ENCODE data around the gene MMP28.

The MMP28 gene

GRCh38 chr17:35817196-35817595, 21.8 kb upstream of the MMP28 start:
- TF ChIP-seq EZH2phosphoT487 (conservative IDR thresholded peaks at IDR 0.05; ENCODE audit: low read length), result no peak
- TF ChIP-seq, protein P1, sequence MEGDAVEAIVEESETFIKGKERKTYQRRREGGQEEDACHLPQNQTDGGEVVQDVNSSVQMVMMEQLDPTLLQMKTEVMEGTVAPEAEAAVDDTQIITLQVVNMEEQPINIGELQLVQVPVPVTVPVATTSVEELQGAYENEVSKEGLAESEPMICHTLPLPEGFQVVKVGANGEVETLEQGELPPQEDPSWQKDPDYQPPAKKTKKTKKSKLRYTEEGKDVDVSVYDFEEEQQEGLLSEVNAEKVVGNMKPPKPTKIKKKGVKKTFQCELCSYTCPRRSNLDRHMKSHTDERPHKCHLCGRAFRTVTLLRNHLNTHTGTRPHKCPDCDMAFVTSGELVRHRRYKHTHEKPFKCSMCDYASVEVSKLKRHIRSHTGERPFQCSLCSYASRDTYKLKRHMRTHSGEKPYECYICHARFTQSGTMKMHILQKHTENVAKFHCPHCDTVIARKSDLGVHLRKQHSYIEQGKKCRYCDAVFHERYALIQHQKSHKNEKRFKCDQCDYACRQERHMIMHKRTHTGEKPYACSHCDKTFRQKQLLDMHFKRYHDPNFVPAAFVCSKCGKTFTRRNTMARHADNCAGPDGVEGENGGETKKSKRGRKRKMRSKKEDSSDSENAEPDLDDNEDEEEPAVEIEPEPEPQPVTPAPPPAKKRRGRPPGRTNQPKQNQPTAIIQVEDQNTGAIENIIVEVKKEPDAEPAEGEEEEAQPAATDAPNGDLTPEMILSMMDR (IDR thresholded peaks at IDR 0.05; ENCODE audit: insufficient read depth, low read length, poor library complexity, severe bottlenecking), result no peak
- Histone ChIP-seq H3K4me2 (ENCODE audit: low read depth, low read length, poor library complexity, severe bottlenecking) (no peak overlapping the region), H3F3A (ENCODE audit: insufficient read depth) (peaks cover 20% of the 10 kb centered on the region), H3K27ac (ENCODE audit: low read depth, low read length) (no peak overlapping the region), H3K4me3 (ENCODE audit: insufficient read depth, low read length, poor library complexity, severe bottlenecking) (no peak overlapping the region), H3K9ac (ENCODE audit: low read length) (no peak overlapping the region), H3K27me3 (ENCODE audit: low read length) (no peaks in the 10 kb centered on the region), H3K9me3 (ENCODE audit: insufficient read depth, low read length) (no peaks in the 10 kb centered on the region), H2AFZ (ENCODE audit: low read depth, low read length, severe bottlenecking) (no peak overlapping the region), H3K9me2 (replicated peaks; ENCODE audit: insufficient read depth, low read length) (no peaks in the 10 kb centered on the region), H3K36me3 (ENCODE audit: low read length) (peaks cover 53% of the 10 kb centered on the region), H4K20me1 (ENCODE audit: low read depth, low read length) (peaks cover 66% of the 10 kb centered on the region), H3K79me2 (ENCODE audit: insufficient read depth, low read length) (peaks cover 98% of the 10 kb centered on the region)

DNA sequence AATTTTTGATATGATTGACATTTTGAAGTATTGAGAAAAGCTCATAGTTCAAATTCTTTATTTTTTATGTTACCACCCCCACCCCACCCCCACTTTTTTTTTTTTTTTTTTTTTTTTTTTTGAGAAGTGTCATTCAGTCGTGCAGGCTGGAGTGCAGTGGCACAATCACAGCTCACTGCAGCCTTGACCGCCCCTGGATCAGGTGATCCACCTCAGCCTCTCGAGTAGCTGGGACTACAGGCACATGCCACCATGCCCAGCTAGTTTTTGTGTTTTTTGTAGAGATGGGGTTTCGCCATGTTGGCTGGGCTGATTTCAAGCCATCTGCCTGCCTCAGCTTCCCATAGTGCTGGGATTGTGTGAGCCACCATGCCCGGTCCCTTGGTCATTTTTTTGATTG, 21.3 kb upstream of the MMP28 start:
- Histone ChIP-seq H3K9me3 (ENCODE audit: insufficient read depth, low read length) (no peaks in the 10 kb centered on the region), H3K9ac (ENCODE audit: low read length) (no peak overlapping the region), H3K4me2 (ENCODE audit: low read depth, low read length, poor library complexity, severe bottlenecking) (no peak overlapping the region), H3K79me2 (ENCODE audit: insufficient read depth, low read length) (peaks cover 100% of the 10 kb centered on the region), H3K4me3 (ENCODE audit: insufficient read depth, low read length, poor library complexity, severe bottlenecking) (no peak overlapping the region), H4K20me1 (ENCODE audit: low read depth, low read length) (peaks cover 68% of the 10 kb centered on the region), H3K36me3 (ENCODE audit: low read length) (peaks cover 52% of the 10 kb centered on the region), H3K9me2 (replicated peaks; ENCODE audit: insufficient read depth, low read length) (no peaks in the 10 kb centered on the region), H2AFZ (ENCODE audit: low read depth, low read length, severe bottlenecking) (no peak overlapping the region), H3F3A (ENCODE audit: insufficient read depth) (peaks cover 20% of the 10 kb centered on the region), H3K27ac (ENCODE audit: low read depth, low read length) (no peak overlapping the region), H3K27me3 (ENCODE audit: low read length) (no peaks in the 10 kb centered on the region)
- TF ChIP-seq EZH2phosphoT487 (conservative IDR thresholded peaks at IDR 0.05; ENCODE audit: low read length), result no peak
- TF ChIP-seq, protein P1 (IDR thresholded peaks at IDR 0.05; ENCODE audit: insufficient read depth, low read length, poor library complexity, severe bottlenecking), result no peak

GRCh38 chr17:35812456-35812855, 17.0 kb upstream of the MMP28 start:
- Histone ChIP-seq H3K4me3 (ENCODE audit: insufficient read depth, low read length, poor library complexity, severe bottlenecking) (no peak overlapping the region), H3K27ac (ENCODE audit: low read depth, low read length) (no peak overlapping the region), H3K27me3 (ENCODE audit: low read length) (no peaks in the 10 kb centered on the region), H4K20me1 (ENCODE audit: low read depth, low read length) (peaks cover 55% of the 10 kb centered on the region), H3K9ac (ENCODE audit: low read length) (no peak overlapping the region), H3K36me3 (ENCODE audit: low read length) (peaks cover 20% of the 10 kb centered on the region), H3K9me2 (replicated peaks; ENCODE audit: insufficient read depth, low read length) (no peaks in the 10 kb centered on the region), H3K79me2 (ENCODE audit: insufficient read depth, low read length) (peaks cover 82% of the 10 kb centered on the region), H3K9me3 (ENCODE audit: insufficient read depth, low read length) (no peaks in the 10 kb centered on the region), H3F3A (ENCODE audit: insufficient read depth) (peaks cover 24% of the 10 kb centered on the region), H2AFZ (ENCODE audit: low read depth, low read length, severe bottlenecking) (no peak overlapping the region), H3K4me2 (ENCODE audit: low read depth, low read length, poor library complexity, severe bottlenecking) (peak overlapping the region; percentile 6)
- TF ChIP-seq, protein P1 (IDR thresholded peaks at IDR 0.05; ENCODE audit: insufficient read depth, low read length, poor library complexity, severe bottlenecking), result no peak
- TF ChIP-seq EZH2phosphoT487 (conservative IDR thresholded peaks at IDR 0.05; ENCODE audit: low read length), result no peak
